HEK293 (cell line): Measurements from ENCODE around the gene ONECUT2.
A peak's percentile ranks its signal among the peaks of the same experiment; 100 is the strongest.

Experiments used
- BCL11A ChIP-seq: fragments of 450-650 bp; formaldehyde crosslinking; IDR thresholded peaks from 2 replicates; pipeline ENCODE4 v1.5.1; 2016; ENCODE audit warnings: low read depth, missing biosample characterization, missing genetic modification characterization
- BCL6B ChIP-seq: fragments of 450-650 bp; formaldehyde crosslinking; IDR thresholded peaks from 2 replicates; pipeline ENCODE4 v1.5.1; 2017; ENCODE audit warnings: missing biosample characterization, missing genetic modification characterization
- GLIS1 ChIP-seq: fragments of 450-650 bp; formaldehyde crosslinking; IDR thresholded peaks from 2 replicates; pipeline ENCODE4 v1.5.1; 2016; ENCODE audit warnings: missing biosample characterization, missing genetic modification characterization
- KLF16 ChIP-seq: fragments of 450-650 bp; formaldehyde crosslinking; IDR thresholded peaks from 2 replicates; pipeline ENCODE4 v1.5.1; 2017; ENCODE audit warnings: missing biosample characterization, missing genetic modification characterization
- SP2 ChIP-seq: fragments of 450-650 bp; formaldehyde crosslinking; IDR thresholded peaks from 2 replicates; pipeline ENCODE4 v1.5.1; 2016; ENCODE audit warnings: missing biosample characterization, missing genetic modification characterization
- ZBTB11 ChIP-seq: fragments of 450-650 bp; formaldehyde crosslinking; conservative IDR thresholded peaks from 2 replicates; pipeline ENCODE4 v1.5.1; 2016; ENCODE audit warnings: low read depth, missing biosample characterization, missing genetic modification characterization
- ZBTB17 ChIP-seq: fragments of 450-650 bp; formaldehyde crosslinking; IDR thresholded peaks from 2 replicates; pipeline ENCODE4 v1.5.1; 2016; ENCODE audit warnings: missing biosample characterization, missing genetic modification characterization
- ZBTB44 ChIP-seq: fragments of 450-650 bp; IDR thresholded peaks from 2 replicates; pipeline ENCODE4 v1.5.1; 2018; ENCODE audit warnings: missing biosample characterization, mild to moderate bottlenecking, missing genetic modification characterization
- ZBTB6 ChIP-seq: fragments of 450-650 bp; formaldehyde crosslinking; IDR thresholded peaks from 2 replicates; pipeline ENCODE4 v1.5.1; 2017; ENCODE audit warnings: missing biosample characterization, missing genetic modification characterization
- ZEB2 ChIP-seq: fragments of 450-650 bp; formaldehyde crosslinking; IDR thresholded peaks from 2 replicates; pipeline ENCODE4 v1.5.1; 2016; ENCODE audit warnings: missing biosample characterization, missing genetic modification characterization
- ZNF2 ChIP-seq: fragments of 450-650 bp; formaldehyde crosslinking; IDR thresholded peaks from 2 replicates; pipeline ENCODE4 v1.5.1; 2016; ENCODE audit warnings: missing biosample characterization, missing genetic modification characterization
- ZNF202 ChIP-seq: fragments of 450-650 bp; formaldehyde crosslinking; IDR thresholded peaks from 2 replicates; pipeline ENCODE4 v1.5.1; 2016; ENCODE audit warnings: missing biosample characterization, missing genetic modification characterization, borderline replicate concordance
- ZNF335 ChIP-seq: fragments of 450-650 bp; formaldehyde crosslinking; conservative IDR thresholded peaks from 2 replicates; pipeline ENCODE4 v1.5.1; 2016; ENCODE audit warnings: missing biosample characterization, missing genetic modification characterization
- ZNF398 ChIP-seq: fragments of 450-650 bp; formaldehyde crosslinking; IDR thresholded peaks from 2 replicates; pipeline ENCODE4 v1.5.1; 2017; ENCODE audit warnings: missing biosample characterization, missing genetic modification characterization
- ZNF449 ChIP-seq: fragments of 450-650 bp; formaldehyde crosslinking; IDR thresholded peaks from 2 replicates; pipeline ENCODE4 v1.5.1; 2017; ENCODE audit warnings: missing biosample characterization, mild to moderate bottlenecking, missing genetic modification characterization, moderate library complexity
- ZNF488 ChIP-seq: fragments of 450-650 bp; formaldehyde crosslinking; IDR thresholded peaks from 2 replicates; pipeline ENCODE4 v1.5.1; 2016; ENCODE audit warnings: missing biosample characterization, missing genetic modification characterization
- ZNF501 ChIP-seq: fragments of 450-650 bp; formaldehyde crosslinking; IDR thresholded peaks from 2 replicates; pipeline ENCODE4 v1.5.1; 2016; ENCODE audit warnings: missing biosample characterization, missing genetic modification characterization
- ZNF513 ChIP-seq: fragments of 450-650 bp; IDR thresholded peaks from 2 replicates; pipeline ENCODE4 v1.5.1; 2018; ENCODE audit warnings: missing biosample characterization, missing genetic modification characterization
- ZNF560 ChIP-seq: fragments of 450-650 bp; formaldehyde crosslinking; IDR thresholded peaks from 2 replicates; pipeline ENCODE4 v1.5.1; 2017; ENCODE audit warnings: missing biosample characterization, missing genetic modification characterization, borderline replicate concordance
- ZNF585B ChIP-seq: fragments of 450-650 bp; formaldehyde crosslinking; IDR thresholded peaks from 2 replicates; pipeline ENCODE4 v1.5.1; 2016; ENCODE audit warnings: missing biosample characterization, missing genetic modification characterization
- ZNF76 ChIP-seq: fragments of 450-650 bp; formaldehyde crosslinking; IDR thresholded peaks from 2 replicates; pipeline ENCODE4; 2016; ENCODE audit warnings: low read depth, missing biosample characterization, missing genetic modification characterization, borderline replicate concordance
- ZNF776 ChIP-seq: fragments of 450-650 bp; formaldehyde crosslinking; IDR thresholded peaks from 2 replicates; pipeline ENCODE4 v1.5.0; 2017; ENCODE audit warnings: missing biosample characterization, missing genetic modification characterization, borderline replicate concordance
- ZNF843 ChIP-seq: fragments of 450-650 bp; formaldehyde crosslinking; IDR thresholded peaks from 2 replicates; pipeline ENCODE4 v1.5.1; 2016; ENCODE audit warnings: missing biosample characterization, missing genetic modification characterization
- ZSCAN30 ChIP-seq: fragments of 450-650 bp; IDR thresholded peaks from 2 replicates; pipeline ENCODE4 v1.5.1; 2018; ENCODE audit warnings: missing biosample characterization, mild to moderate bottlenecking, missing genetic modification characterization, moderate library complexity

ONECUT2 gene

GRCh38 chr18:57437766-57438671, 2.8 kb downstream of the ONECUT2 start (continued):
- peak; percentile 57; the same call in 1 of the 2 replicates for TF ChIP-seq ZBTB44
- no peak for TF ChIP-seq ZNF513 (tag by site-specific recombination)
- no peak for TF ChIP-seq ZNF488 (tag by site-specific recombination)
- TF ChIP-seq ZNF843 (tag by site-specific recombination): no peak
- TF ChIP-seq ZNF560 (tag by site-specific recombination): no peak
- peak; percentile 65 for TF ChIP-seq ZNF335
- TF ChIP-seq KLF16 (tag by site-specific recombination): peak; percentile 38; the same call in 1 of the 2 replicates
- peak; percentile 59 for TF ChIP-seq ZNF398 (tag by site-specific recombination)
- TF ChIP-seq ZBTB6 (tag by site-specific recombination): peak; percentile 89
- no peak for TF ChIP-seq BCL11A (tag by site-specific recombination)
- peak; percentile 74 for TF ChIP-seq ZBTB11 (tag by site-specific recombination)
- no peak for TF ChIP-seq ZNF449 (tag by site-specific recombination)
- peak; percentile 51 for TF ChIP-seq ZSCAN30 (tag by site-specific recombination)
- peak; percentile 74 for TF ChIP-seq GLIS1 (tag by site-specific recombination)
- no peak for TF ChIP-seq BCL6B (tag by site-specific recombination)
- peak; percentile 48 for TF ChIP-seq ZNF585B (tag by site-specific recombination)
- no peak for TF ChIP-seq ZNF202
- TF ChIP-seq ZNF2 (tag by site-specific recombination): peak; percentile 28; the same call in 1 of the 2 replicates
- TF ChIP-seq SP2 (tag by site-specific recombination): peak; percentile 39
- TF ChIP-seq ZNF76 (tag by site-specific recombination): no peak
- TF ChIP-seq ZNF776: peak; percentile 61; the same call in 1 of the 2 replicates
- TF ChIP-seq ZEB2 (tag by site-specific recombination): 0 out of 2 replicates have a peak, but pooled peaks have one; percentile 48
- TF ChIP-seq ZBTB17 (tag by site-specific recombination): peak; percentile 72
- TF ChIP-seq ZNF501 (tag by site-specific recombination): peak; percentile 61; the same call in 1 of the 2 replicates
